CD4-positive, CD25-positive, alpha-beta regulatory T cell (primary cell): ENCODE data around the gene BTNL8. TPM values are rescaled to one million over a fixed set of nuclear protein-coding genes. Genes with fewer than 3 reads are reported as not detected.

Experiments used
- ATAC-seq, 2 donors: fragments of 150-1000 bp; cut with Tn5 transposase; one replicate each; pipeline ENCODE4 v1.10.0; 2021; ENCODE audit warnings: low read depth in 2 of 2, moderate number of reproducible peaks in 2 of 2, moderate library complexity in 1 of 2
- DNase-seq, 3 donors: peaks; one replicate each; pipeline versions ENCODE4 v3.0.0 to v3.0.0-alpha.2; 2012 to 2022; ENCODE audit warnings: mixed read lengths in 1 of 3
- H3K27ac ChIP-seq: one replicate; pipeline ENCODE4 v1.7.0; 2013; ENCODE audit warnings: mild to moderate bottlenecking, low read length; ENCODE audit not compliant: insufficient read depth, poor library complexity, severe bottlenecking
- H3K27me3 ChIP-seq: one replicate; pipeline ENCODE4 v1.7.0; 2013; ENCODE audit warnings: low read length; ENCODE audit not compliant: control insufficient read depth, insufficient read depth
- H3K36me3 ChIP-seq: one replicate; pipeline ENCODE4 v1.7.0; 2013; ENCODE audit warnings: mild to moderate bottlenecking, low read length, moderate library complexity; ENCODE audit not compliant: control insufficient read depth, insufficient read depth
- H3K4me1 ChIP-seq: 2 replicates; pipeline ENCODE4 v1.7.0; 2013; ENCODE audit warnings: mild to moderate bottlenecking, low read length; ENCODE audit not compliant: insufficient read depth, control insufficient read depth, poor library complexity, severe bottlenecking
- H3K4me3 ChIP-seq: one replicate; pipeline ENCODE4 v1.7.0; 2013; ENCODE audit warnings: low read depth, mild to moderate bottlenecking, low read length, moderate library complexity
- H3K9me3 ChIP-seq, 2 experiments: 1 replicate in 1 of 2; 2 replicates in 1 of 2; pipeline ENCODE4 v1.7.0; 2013; ENCODE audit warnings: low read length in 2 of 2, mild to moderate bottlenecking in 1 of 2, moderate library complexity in 1 of 2; ENCODE audit not compliant: control insufficient read depth in 2 of 2
- H3K27ac Mint-ChIP-seq, 3 donors: one replicate each; pipeline ENCODE4 v1.8.0; 2020 to 2022; ENCODE audit warnings: mild to moderate bottlenecking in 3 of 3, mixed read lengths in 3 of 3, moderate library complexity in 2 of 3
- H3K27me3 Mint-ChIP-seq: one replicate; pipeline ENCODE4 v1.8.0; 2022; ENCODE audit warnings: mild to moderate bottlenecking, mixed read lengths
- H3K36me3 Mint-ChIP-seq: one replicate; pipeline ENCODE4 v1.8.0; 2020; ENCODE audit warnings: mixed read lengths
- H3K4me1 Mint-ChIP-seq, 4 donors: one replicate each; pipeline ENCODE4 v1.8.0; 2020 to 2022; ENCODE audit warnings: mixed read lengths in 4 of 4, mild to moderate bottlenecking in 1 of 4
- H3K4me3 Mint-ChIP-seq, 4 donors: one replicate each; pipeline ENCODE4 v1.8.0; 2020 to 2022; ENCODE audit warnings: mild to moderate bottlenecking in 4 of 4, mixed read lengths in 4 of 4, moderate library complexity in 3 of 4
- H3K9me3 Mint-ChIP-seq, 7 donors: one replicate each; pipeline ENCODE4 v1.8.0; 2020 to 2022; ENCODE audit warnings: mixed read lengths in 7 of 7, mild to moderate bottlenecking in 3 of 7, moderate library complexity in 2 of 7
- polyA plus RNA-seq, 4 donors: library from polyadenylated mRNA; unstranded; fragments of 300-500 nt; fragmentation: Illumina TruSeq; gene quantifications; one replicate each; pipeline ENCODE4 v1.2.3, GENCODE V29; 2021
- total RNA-seq: library from RNA; stranded (reverse); gene quantifications from one replicate; pipeline ENCODE4 v1.2.3, GENCODE V29; 2022

The BTNL8 gene, protein sequence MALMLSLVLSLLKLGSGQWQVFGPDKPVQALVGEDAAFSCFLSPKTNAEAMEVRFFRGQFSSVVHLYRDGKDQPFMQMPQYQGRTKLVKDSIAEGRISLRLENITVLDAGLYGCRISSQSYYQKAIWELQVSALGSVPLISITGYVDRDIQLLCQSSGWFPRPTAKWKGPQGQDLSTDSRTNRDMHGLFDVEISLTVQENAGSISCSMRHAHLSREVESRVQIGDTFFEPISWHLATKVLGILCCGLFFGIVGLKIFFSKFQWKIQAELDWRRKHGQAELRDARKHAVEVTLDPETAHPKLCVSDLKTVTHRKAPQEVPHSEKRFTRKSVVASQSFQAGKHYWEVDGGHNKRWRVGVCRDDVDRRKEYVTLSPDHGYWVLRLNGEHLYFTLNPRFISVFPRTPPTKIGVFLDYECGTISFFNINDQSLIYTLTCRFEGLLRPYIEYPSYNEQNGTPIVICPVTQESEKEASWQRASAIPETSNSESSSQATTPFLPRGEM
- not detected for total RNA-seq
- under 1 TPM in 2 of 4 donors, not detected in 2; 0.16 to 0.33 TPM for polyA plus RNA-seq

DNA sequence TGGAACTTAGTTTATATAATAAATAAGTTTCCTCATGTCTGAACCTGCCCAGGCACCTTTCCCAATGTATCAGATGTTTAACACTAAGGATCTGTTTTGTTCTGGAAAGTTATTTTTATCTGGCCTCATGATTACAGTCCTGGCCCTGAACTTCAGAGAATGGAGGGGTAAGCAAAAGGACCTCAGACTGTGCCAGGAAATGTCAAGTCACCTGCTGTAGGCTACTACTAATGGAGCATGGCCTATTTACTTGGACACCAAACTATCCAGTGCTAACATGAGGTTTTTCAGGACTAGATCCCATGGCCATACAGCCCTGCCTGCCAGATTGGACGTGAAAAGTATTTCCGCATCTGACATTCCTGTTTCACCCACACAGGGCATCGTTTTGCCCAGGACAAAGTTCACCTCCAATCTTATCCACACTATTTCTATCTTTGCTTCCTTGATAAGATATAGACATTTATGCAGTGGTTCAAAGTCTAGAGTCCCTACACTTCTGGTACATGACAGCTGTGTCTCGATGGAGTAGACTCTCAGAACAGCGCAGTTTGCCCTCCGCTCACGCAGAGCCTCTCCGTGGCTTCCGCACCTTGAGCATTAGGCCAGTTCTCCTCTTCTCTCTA lies at the start of gene BTNL8:
TSS of gene BTNL8 (plus strand) at position 539 of the 626 bp plus-strand sequence. CDS start 152 bp downstream, outside the sequence.
- Mint-ChIP-seq H3K4me3 (no peak within 1 kb of the TSS), H3K36me3 (no peaks in the 10 kb centered on the region), H3K27ac (peak within 1 kb of the TSS; percentile 52 to 75 (median 68)), H3K9me3 (peaks cover 0 to 6% (median 0%) of the 10 kb centered on the region in 7 donors), H3K27me3 (no peaks in the 10 kb centered on the region), H3K4me1 (peaks cover 0 to 9% (median 2%) of the 10 kb centered on the region in 4 donors)
- H3K27me3 ChIP-seq = no peaks in the 10 kb centered on the region
- ATAC-seq = no peak
- no peak within 1 kb of the TSS for H3K4me3 ChIP-seq
- no peak within 1 kb of the TSS for H3K27ac ChIP-seq
- H3K36me3 ChIP-seq = no peaks in the 10 kb centered on the region
- H3K4me1 ChIP-seq = no peaks in the 10 kb centered on the region
- no peak for DNase-seq
- H3K9me3 ChIP-seq = no peaks in the 10 kb centered on the region

- H3K36me3 ChIP-seq = peaks cover 36% of the 10 kb centered on the region
- H3K27me3 ChIP-seq = no peaks in the 10 kb centered on the region
- DNase-seq = no peak
- no peak overlapping the region for H3K27ac ChIP-seq
- H3K27ac Mint-ChIP-seq = no peak overlapping the region
- peaks cover 0 to 35% (median 13%) of the 10 kb centered on the region in 7 donors for H3K9me3 Mint-ChIP-seq
- H3K27me3 Mint-ChIP-seq = no peaks in the 10 kb centered on the region
- H3K4me1 ChIP-seq = no peaks in the 10 kb centered on the region
- ATAC-seq = no peak
- H3K9me3 ChIP-seq = peaks cover 31 to 38% of the 10 kb centered on the region in 2 experiments
- no peak overlapping the region for H3K4me3 Mint-ChIP-seq
- H3K4me3 ChIP-seq = no peak overlapping the region
- peaks cover 58% of the 10 kb centered on the region for H3K36me3 Mint-ChIP-seq
- H3K4me1 Mint-ChIP-seq = peaks cover 12 to 19% (median 14%) of the 10 kb centered on the region in 4 donors
Observed at GRCh38 chr5:180849827-180850226, 49.1 kb upstream of the BTNL8 start.

DNA sequence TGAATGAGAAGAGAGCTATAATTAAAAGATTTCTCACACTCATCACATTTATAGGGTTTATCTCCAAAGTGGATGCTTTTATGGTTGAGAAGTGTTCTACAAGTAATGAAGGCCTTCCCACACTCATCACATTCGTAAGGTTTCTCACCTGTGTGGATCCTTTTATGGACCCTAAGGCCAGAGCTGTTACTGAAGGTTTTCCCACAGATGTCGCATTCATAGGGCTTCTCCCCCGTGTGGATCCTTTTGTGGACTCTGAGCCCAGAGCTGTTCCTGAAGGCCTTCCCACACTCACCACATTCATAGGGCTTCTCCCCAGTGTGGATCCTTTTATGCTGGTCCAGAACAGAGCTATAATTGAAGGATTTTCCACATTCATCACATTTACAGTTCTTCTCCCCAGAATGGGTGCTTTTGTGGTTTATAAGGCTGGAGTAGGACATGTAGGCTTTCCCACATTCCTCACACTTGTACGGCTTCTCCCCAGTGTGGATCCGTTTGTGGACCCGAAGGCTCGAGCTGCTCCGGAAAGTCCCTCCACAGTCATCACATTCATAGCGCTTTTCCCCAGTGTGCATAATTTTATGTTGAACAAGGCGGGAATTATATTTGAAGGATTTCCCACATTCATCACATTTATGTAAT lies 48.4 kb upstream of the BTNL8 start:
- ATAC-seq (no peak), DNase-seq (no peak)
- H3K27me3 ChIP-seq = no peaks in the 10 kb centered on the region
- no peak overlapping the region for H3K4me3 ChIP-seq
- no peaks in the 10 kb centered on the region for H3K27me3 Mint-ChIP-seq
- peaks cover 17 to 19% (median 17%) of the 10 kb centered on the region in 4 donors for H3K4me1 Mint-ChIP-seq
- peaks cover 64% of the 10 kb centered on the region for H3K36me3 Mint-ChIP-seq
- H3K27ac Mint-ChIP-seq = peak overlapping the region in 1 of 3 donors; percentile 37
- no peak overlapping the region for H3K4me3 Mint-ChIP-seq
- no peaks in the 10 kb centered on the region for H3K4me1 ChIP-seq
- H3K36me3 ChIP-seq = peaks cover 43% of the 10 kb centered on the region
- peaks cover 31 to 38% of the 10 kb centered on the region in 2 experiments for H3K9me3 ChIP-seq
- H3K9me3 Mint-ChIP-seq = peaks cover 0 to 35% (median 10%) of the 10 kb centered on the region in 7 donors
- no peak overlapping the region for H3K27ac ChIP-seq

DNA sequence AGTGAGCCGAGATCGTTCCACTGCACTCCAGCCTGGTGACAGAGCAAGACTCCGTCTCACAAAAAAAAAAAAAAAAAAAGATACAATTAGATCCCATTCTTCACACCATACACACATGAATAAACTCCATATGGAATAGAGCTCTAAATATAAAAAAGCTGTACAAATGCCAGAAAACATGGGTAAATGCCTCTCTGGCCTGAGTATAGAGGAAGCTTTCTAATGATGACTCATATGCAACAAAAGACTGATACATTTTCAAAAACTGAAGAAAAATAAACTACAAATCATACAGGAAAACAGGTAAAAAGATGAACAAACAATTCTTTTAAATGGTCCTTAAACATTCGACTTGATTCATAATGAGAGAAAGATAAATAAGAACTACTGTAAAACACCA lies 46.5 kb upstream of the BTNL8 start:
- Histone ChIP-seq H3K4me3 (no peak overlapping the region), H3K27ac (no peak overlapping the region), H3K36me3 (peaks cover 50% of the 10 kb centered on the region), H3K4me1 (no peaks in the 10 kb centered on the region), H3K27me3 (no peaks in the 10 kb centered on the region), H3K9me3 (peaks cover 31 to 38% of the 10 kb centered on the region in 2 experiments)
- no peak for DNase-seq
- Mint-ChIP-seq H3K36me3 (peaks cover 66% of the 10 kb centered on the region), H3K4me1 (peaks cover 17 to 24% (median 21%) of the 10 kb centered on the region in 4 donors), H3K27ac (no peak overlapping the region), H3K9me3 (peaks cover 0 to 35% (median 6%) of the 10 kb centered on the region in 7 donors), H3K4me3 (no peak overlapping the region), H3K27me3 (no peaks in the 10 kb centered on the region)
- ATAC-seq = no peak

DNA sequence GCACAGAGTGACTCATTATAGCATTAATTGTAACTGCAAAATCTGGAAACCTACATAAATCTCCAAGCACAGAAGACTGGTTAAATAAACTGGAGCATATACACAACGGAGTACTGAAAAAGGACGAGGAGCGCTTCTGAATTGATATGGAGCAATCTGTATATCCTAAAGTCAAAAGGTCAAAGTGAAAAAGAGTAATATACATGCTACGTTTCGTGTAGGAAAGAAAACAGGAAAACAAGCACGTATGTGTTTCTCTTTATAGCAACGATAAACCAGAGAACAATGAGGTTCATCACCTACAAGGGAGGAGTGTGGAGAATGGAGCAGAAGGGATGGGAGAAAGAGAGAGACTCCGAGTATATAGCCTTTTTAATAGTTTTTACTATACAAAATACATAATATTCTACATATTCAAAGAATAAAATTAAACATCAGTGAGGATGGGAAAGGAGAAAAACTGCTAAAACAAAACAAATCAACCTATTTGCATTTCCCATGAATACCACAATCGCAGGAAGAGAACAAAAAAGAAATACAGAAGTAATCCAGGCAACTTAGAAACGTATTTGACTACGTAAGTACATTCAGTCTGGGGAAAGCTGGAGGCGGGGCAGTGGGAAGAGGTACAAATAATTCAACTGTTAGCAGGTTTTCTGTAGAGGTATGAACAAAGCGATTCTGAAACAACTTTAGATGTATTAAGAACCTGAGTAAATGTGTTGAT lies 45.7 kb upstream of the BTNL8 start:
- no peak overlapping the region for H3K27ac Mint-ChIP-seq
- no peaks in the 10 kb centered on the region for H3K4me1 ChIP-seq

GRCh38 chr5:180853848-180854176 lies 45.1 kb upstream of the BTNL8 start:
- no peak overlapping the region for H3K27ac Mint-ChIP-seq

More for the DNA sequence above, 45.7 kb upstream of the BTNL8 start:
- peaks cover 50% of the 10 kb centered on the region for H3K36me3 ChIP-seq
- ATAC-seq (no peak), DNase-seq (no peak)
- H3K4me3 Mint-ChIP-seq = no peak overlapping the region
- no peaks in the 10 kb centered on the region for H3K27me3 ChIP-seq
- peaks cover 30 to 37% of the 10 kb centered on the region in 2 experiments for H3K9me3 ChIP-seq
- no peaks in the 10 kb centered on the region for H3K27me3 Mint-ChIP-seq
- peaks cover 17 to 24% (median 20%) of the 10 kb centered on the region in 4 donors for H3K4me1 Mint-ChIP-seq
- no peak overlapping the region for H3K4me3 ChIP-seq
- peaks cover 59% of the 10 kb centered on the region for H3K36me3 Mint-ChIP-seq
- peaks cover 0 to 34% (median 4%) of the 10 kb centered on the region in 7 donors for H3K9me3 Mint-ChIP-seq
- H3K27ac ChIP-seq = no peak overlapping the region

DNA sequence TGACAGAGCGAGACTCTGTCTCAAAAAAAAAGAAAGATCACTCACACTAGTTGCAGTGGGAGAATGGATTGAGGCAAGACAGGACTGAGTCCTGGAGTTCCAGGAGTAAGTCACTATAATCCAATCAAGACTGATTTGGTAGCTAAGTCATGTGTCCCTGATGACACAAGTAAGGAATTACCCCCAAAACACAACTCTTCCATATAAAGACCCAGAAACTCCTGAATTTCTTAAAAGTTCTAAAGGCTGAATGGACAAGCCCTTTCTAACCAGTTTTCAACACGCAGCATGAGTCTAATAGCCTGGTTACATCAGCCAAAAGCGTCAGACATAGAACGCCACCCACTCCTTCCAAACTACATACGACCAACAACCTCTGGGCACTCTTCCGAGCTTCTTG lies 40.4 kb upstream of the BTNL8 start:
- H3K4me1 Mint-ChIP-seq = peaks cover 20 to 50% (median 31%) of the 10 kb centered on the region in 4 donors
- peaks cover 0 to 5% (median 0%) of the 10 kb centered on the region in 7 donors for H3K9me3 Mint-ChIP-seq
- H3K27ac Mint-ChIP-seq = no peak overlapping the region
- DNase-seq (no peak), ATAC-seq (no peak)
- Histone ChIP-seq H3K9me3 (no peaks in the 10 kb centered on the region), H3K27me3 (no peaks in the 10 kb centered on the region), H3K4me1 (peaks cover 20% of the 10 kb centered on the region), H3K27ac (no peak overlapping the region), H3K36me3 (peaks cover 19% of the 10 kb centered on the region), H3K4me3 (no peak overlapping the region)
- H3K27me3 Mint-ChIP-seq = peaks cover 3% of the 10 kb centered on the region
- peak overlapping the region in 3 of 4 donors; percentile 72 to 98 (median 82) for H3K4me3 Mint-ChIP-seq
- H3K36me3 Mint-ChIP-seq = peaks cover 21% of the 10 kb centered on the region

More at GRCh38 chr5:180853848-180854176, 45.1 kb upstream of the BTNL8 start:
- H3K9me3 Mint-ChIP-seq = peaks cover 0 to 29% (median 4%) of the 10 kb centered on the region in 7 donors
- H3K36me3 Mint-ChIP-seq = peaks cover 54% of the 10 kb centered on the region
- Histone ChIP-seq H3K27ac (no peak overlapping the region), H3K9me3 (peaks cover 25 to 31% of the 10 kb centered on the region in 2 experiments), H3K36me3 (peaks cover 51% of the 10 kb centered on the region), H3K4me3 (no peak overlapping the region), H3K4me1 (no peaks in the 10 kb centered on the region), H3K27me3 (no peaks in the 10 kb centered on the region)
- no peaks in the 10 kb centered on the region for H3K27me3 Mint-ChIP-seq
- peaks cover 17 to 29% (median 22%) of the 10 kb centered on the region in 4 donors for H3K4me1 Mint-ChIP-seq
- DNase-seq (no peak), ATAC-seq (no peak)
- H3K4me3 Mint-ChIP-seq = peak overlapping the region in 1 of 4 donors; percentile 50
